Astrocyte (in vitro differentiated cells and primary cell): ENCODE measurements around the gene PPP1R14B. TPM values are rescaled to one million over a fixed set of nuclear protein-coding genes. Genes with fewer than 3 reads are reported as not detected.
A peak's percentile ranks its signal among the peaks of the same experiment; 100 is the strongest.

Experiments used
- DNase-seq: peaks from one replicate; pipeline ENCODE4 v3.0.0-alpha.2; 2010; ENCODE audit warnings: low read depth
- FAIRE-seq: peaks from 2 replicates; lab custom pipeline; 2011; peaks lifted over from hg19 to GRCh38; lab: Jason Lieb, UNC
- H2AFZ ChIP-seq: 2 replicates; pipeline ENCODE4 v1.6.0; 2012; ENCODE audit warnings: low read depth, low read length, inconsistent platforms
- H3K27ac ChIP-seq: 2 replicates; pipeline ENCODE4 v1.5.1; 2011; ENCODE audit warnings: low read depth, low read length, inconsistent platforms
- H3K27me3 ChIP-seq: 2 replicates; pipeline ENCODE4 v1.6.0; 2011; ENCODE audit warnings: low read length, inconsistent platforms; ENCODE audit not compliant: insufficient read depth
- H3K36me3 ChIP-seq: 2 replicates; pipeline ENCODE4 v1.5.1; 2011; ENCODE audit warnings: low read length, inconsistent platforms; ENCODE audit not compliant: insufficient read depth
- H3K4me1 ChIP-seq: 2 replicates; pipeline ENCODE4 v1.5.1; 2011; ENCODE audit warnings: low read length, inconsistent platforms; ENCODE audit not compliant: insufficient read depth
- H3K4me2 ChIP-seq: 2 replicates; pipeline ENCODE4 v1.6.0; 2012; ENCODE audit warnings: low read length, inconsistent platforms
- H3K4me3 ChIP-seq: 2 replicates; pipeline ENCODE4 v1.5.1; 2011; ENCODE audit warnings: low read depth, mild to moderate bottlenecking, low read length, inconsistent platforms; ENCODE audit not compliant: insufficient read depth
- H3K79me2 ChIP-seq: 2 replicates; pipeline ENCODE4 v1.6.0; 2012; ENCODE audit warnings: mild to moderate bottlenecking, low read length, inconsistent platforms; ENCODE audit not compliant: insufficient read depth
- H3K9ac ChIP-seq: 2 replicates; pipeline ENCODE4 v1.6.0; 2012; ENCODE audit warnings: mild to moderate bottlenecking, low read length, inconsistent platforms
- H3K9me3 ChIP-seq: 2 replicates; pipeline ENCODE4 v1.5.1; 2012; ENCODE audit warnings: low read depth, mild to moderate bottlenecking, low read length, inconsistent platforms; ENCODE audit not compliant: insufficient read depth
- H4K20me1 ChIP-seq: 2 replicates; pipeline ENCODE4 v1.6.0; 2012; ENCODE audit warnings: low read length, inconsistent platforms; ENCODE audit not compliant: insufficient read depth
- H3K27ac Mint-ChIP-seq: one replicate; pipeline ENCODE4 v1.8.0; 2021; ENCODE audit warnings: mild to moderate bottlenecking, mixed read lengths; ENCODE audit not compliant: unreplicated experiment
- H3K27me3 Mint-ChIP-seq: one replicate; pipeline ENCODE4 v1.8.0; 2021; ENCODE audit warnings: low read depth, mixed read lengths; ENCODE audit not compliant: unreplicated experiment
- H3K36me3 Mint-ChIP-seq: one replicate; pipeline ENCODE4 v1.8.0; 2021; ENCODE audit warnings: low read depth, mixed read lengths; ENCODE audit not compliant: unreplicated experiment
- H3K4me1 Mint-ChIP-seq: one replicate; pipeline ENCODE4 v1.8.0; 2021; ENCODE audit warnings: low read depth, mixed read lengths; ENCODE audit not compliant: unreplicated experiment
- H3K4me3 Mint-ChIP-seq: one replicate; pipeline ENCODE4 v1.8.0; 2021; ENCODE audit warnings: mild to moderate bottlenecking, moderate library complexity, mixed read lengths; ENCODE audit not compliant: unreplicated experiment
- H3K9me3 Mint-ChIP-seq: one replicate; pipeline ENCODE4 v1.8.0; 2021; ENCODE audit warnings: mild to moderate bottlenecking, mixed read lengths; ENCODE audit not compliant: unreplicated experiment
- CTCF ChIP-seq: IDR thresholded peaks from 2 replicates; pipeline ENCODE4 v1.5.1; 2011; ENCODE audit warnings: low read depth, mild to moderate bottlenecking, inconsistent platforms, low read length, moderate library complexity; ENCODE audit not compliant: insufficient read depth
- EZH2 ChIP-seq: IDR thresholded peaks from 2 replicates; pipeline ENCODE4 v1.6.1; 2012; ENCODE audit warnings: mild to moderate bottlenecking, low read length, inconsistent platforms; ENCODE audit not compliant: insufficient read depth
- total RNA-seq: library from RNA; stranded (reverse); gene quantifications from 2 replicates; pipeline ENCODE4 v1.2.1, GENCODE V29; 2021

PPP1R14B gene
- total RNA-seq, 1 donor from 2014 or later = 370 TPM

- FAIRE-seq = no peak
- H3K36me3 Mint-ChIP-seq = peaks cover 28% of the 10 kb centered on the region
- Histone ChIP-seq H3K4me3 (no peak overlapping the region), H3K36me3 (peaks cover 73% of the 10 kb centered on the region), H3K4me1 (no peaks in the 10 kb centered on the region), H3K9me3 (no peaks in the 10 kb centered on the region), H3K4me2 (no peak overlapping the region), H3K9ac (no peak overlapping the region), H2AFZ (no peak overlapping the region), H3K27me3 (no peaks in the 10 kb centered on the region), H3K79me2 (peaks cover 12% of the 10 kb centered on the region), H3K27ac (no peak overlapping the region), H4K20me1 (peaks cover 46% of the 10 kb centered on the region)
- peaks cover 14% of the 10 kb centered on the region for H3K4me1 Mint-ChIP-seq
- peak overlapping the region; percentile 20 for H3K4me3 Mint-ChIP-seq
- H3K9me3 Mint-ChIP-seq = no peaks in the 10 kb centered on the region
- TF ChIP-seq CTCF (no peak), EZH2 (no peak)
- H3K27ac Mint-ChIP-seq = no peak overlapping the region
- no peaks in the 10 kb centered on the region for H3K27me3 Mint-ChIP-seq
- no peak for DNase-seq
Measured at GRCh38 chr11:64198511-64198910, 48.2 kb downstream of the PPP1R14B start.

DNA sequence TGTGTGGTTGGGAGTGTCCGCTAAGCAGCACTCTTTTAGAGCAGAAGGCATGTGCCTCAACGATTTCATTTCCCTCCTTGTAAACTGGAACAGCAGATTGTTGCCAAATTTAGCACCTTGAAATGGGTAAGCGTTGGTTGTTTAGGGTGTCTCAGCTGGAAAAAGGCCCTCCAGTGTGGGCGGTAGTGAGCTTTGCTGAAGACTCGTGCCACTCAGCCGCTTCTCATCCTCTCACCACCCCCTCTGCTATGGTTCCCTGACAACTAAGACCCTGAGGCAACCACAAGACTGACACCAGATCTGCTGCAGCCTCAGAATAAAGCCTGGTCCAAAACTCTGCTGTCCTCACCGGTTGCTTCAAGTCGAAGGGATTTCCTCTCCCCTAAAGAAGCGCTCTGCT, 50.1 kb downstream of the PPP1R14B start:
- Mint-ChIP-seq H3K27ac (no peak overlapping the region), H3K27me3 (no peaks in the 10 kb centered on the region), H3K36me3 (peaks cover 21% of the 10 kb centered on the region), H3K4me3 (no peak overlapping the region), H3K4me1 (peaks cover 8% of the 10 kb centered on the region), H3K9me3 (no peaks in the 10 kb centered on the region)
- Histone ChIP-seq H3K4me1 (no peaks in the 10 kb centered on the region), H3K79me2 (peaks cover 31% of the 10 kb centered on the region), H3K36me3 (peaks cover 67% of the 10 kb centered on the region), H3K4me3 (no peak overlapping the region), H3K27ac (no peak overlapping the region), H3K9me3 (no peaks in the 10 kb centered on the region), H3K4me2 (no peak overlapping the region), H4K20me1 (peaks cover 50% of the 10 kb centered on the region), H3K9ac (no peak overlapping the region), H3K27me3 (no peaks in the 10 kb centered on the region), H2AFZ (no peak overlapping the region)
- no peak for TF ChIP-seq EZH2
- no peak for TF ChIP-seq CTCF
- no peak for DNase-seq
- FAIRE-seq = no peak

Other genes with a start within 250 kb of the PPP1R14B start
- gene FLRT1, start 211.0 kb downstream of the PPP1R14B start, total RNA-seq = 0.20 and 0.41 TPM in 2 replicates
- gene MACROD1, start 80.8 kb downstream of the PPP1R14B start, total RNA-seq = 3.4 and 5.1 TPM in 2 replicates
- gene STIP1, start 60.8 kb downstream of the PPP1R14B start, total RNA-seq = 179 and 200 TPM in 2 replicates
- gene FERMT3, start 40.2 kb downstream of the PPP1R14B start, total RNA-seq = 1.3 and 1.6 TPM in 2 replicates
- 28.8 and 29.4 TPM in 2 replicates for gene TRPT1, start 20.8 kb downstream of the PPP1R14B start, total RNA-seq
- 40.2 and 40.7 TPM in 2 replicates for gene NUDT22, start 20.7 kb downstream of the PPP1R14B start, total RNA-seq
- 23.8 and 25.7 TPM in 2 replicates for gene DNAJC4, start 16.4 kb downstream of the PPP1R14B start, total RNA-seq
- 30.4 and 36.8 TPM in 2 replicates for gene VEGFB, start 12.4 kb downstream of the PPP1R14B start, total RNA-seq
- 41.5 and 45.6 TPM in 2 replicates for gene FKBP2, start 5.8 kb downstream of the PPP1R14B start, total RNA-seq
- 48.7 and 50.9 TPM in 2 replicates for gene PLCB3, start 4.6 kb upstream of the PPP1R14B start, total RNA-seq
- gene BAD, start 37.7 kb upstream of the PPP1R14B start, total RNA-seq = 43.6 and 46.6 TPM in 2 replicates
- gene GPR137, start 38.9 kb upstream of the PPP1R14B start, total RNA-seq = 46.8 and 48.5 TPM in 2 replicates
- gene KCNK4, start 44.4 kb upstream of the PPP1R14B start, total RNA-seq = 0.52 TPM in 1 of 2 replicates, not detected in the other
- gene CATSPERZ, start 53.4 kb upstream of the PPP1R14B start, total RNA-seq = not detected in 2 replicates
- gene ESRRA, start 58.6 kb upstream of the PPP1R14B start, total RNA-seq = 25.0 and 26.3 TPM in 2 replicates
- 130 and 146 TPM in 2 replicates for gene TRMT112, start 70.6 kb upstream of the PPP1R14B start, total RNA-seq
- 243 and 263 TPM in 2 replicates for gene PRDX5, start 71.2 kb upstream of the PPP1R14B start, total RNA-seq
- 1.2 and 1.6 TPM in 2 replicates for gene CCDC88B, start 93.3 kb upstream of the PPP1R14B start, total RNA-seq
- 30.7 and 36.2 TPM in 2 replicates for gene RPS6KA4, start 112.2 kb upstream of the PPP1R14B start, total RNA-seq